Amniotic epithelial cell (primary cell): Measurements from ENCODE around the gene SPDYE1.
"Not testable (repeated sequence)": the region's sequence is repeated elsewhere in the genome, so short reads cannot be mapped to it uniquely, and the experiment has no call there.

ENCODE experiments used
- DNase-seq: peaks from one replicate; pipeline ENCODE4 v3.0.0-alpha.2; 2010; ENCODE audit warnings: low read depth

The SPDYE1 gene, protein sequence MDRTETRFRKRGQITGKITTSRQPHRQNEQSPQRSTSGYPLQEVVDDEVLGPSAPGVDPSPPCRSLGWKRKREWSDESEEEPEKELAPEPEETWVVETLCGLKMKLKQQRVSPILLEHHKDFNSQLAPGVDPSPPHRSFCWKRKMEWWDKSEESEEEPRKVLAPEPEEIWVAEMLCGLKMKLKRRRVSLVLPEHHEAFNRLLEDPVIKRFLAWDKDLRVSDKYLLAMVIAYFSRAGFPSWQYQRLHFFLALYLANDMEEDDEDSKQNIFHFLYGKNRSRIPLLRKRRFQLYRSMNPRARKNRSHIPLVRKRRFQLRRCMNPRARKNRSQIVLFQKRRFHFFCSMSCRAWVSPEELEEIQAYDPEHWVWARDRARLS

GRCh38 chr7:43997532-43997931, at the start of gene SPDYE1:
Gene SPDYE1, plus strand, starts transcription at chr7:43997897. Its CDS starts 2,053 bp downstream, at chr7:43999950.
- DNase-seq, result not testable (repeated sequence)

- DNase-seq, result no peak
Measured at GRCh38 chr7:43952028-43952427, 45.7 kb upstream of the SPDYE1 start.

GRCh38 chr7:43953071-43953470, 44.6 kb upstream of the SPDYE1 start:
- DNase-seq, result no peak

DNA sequence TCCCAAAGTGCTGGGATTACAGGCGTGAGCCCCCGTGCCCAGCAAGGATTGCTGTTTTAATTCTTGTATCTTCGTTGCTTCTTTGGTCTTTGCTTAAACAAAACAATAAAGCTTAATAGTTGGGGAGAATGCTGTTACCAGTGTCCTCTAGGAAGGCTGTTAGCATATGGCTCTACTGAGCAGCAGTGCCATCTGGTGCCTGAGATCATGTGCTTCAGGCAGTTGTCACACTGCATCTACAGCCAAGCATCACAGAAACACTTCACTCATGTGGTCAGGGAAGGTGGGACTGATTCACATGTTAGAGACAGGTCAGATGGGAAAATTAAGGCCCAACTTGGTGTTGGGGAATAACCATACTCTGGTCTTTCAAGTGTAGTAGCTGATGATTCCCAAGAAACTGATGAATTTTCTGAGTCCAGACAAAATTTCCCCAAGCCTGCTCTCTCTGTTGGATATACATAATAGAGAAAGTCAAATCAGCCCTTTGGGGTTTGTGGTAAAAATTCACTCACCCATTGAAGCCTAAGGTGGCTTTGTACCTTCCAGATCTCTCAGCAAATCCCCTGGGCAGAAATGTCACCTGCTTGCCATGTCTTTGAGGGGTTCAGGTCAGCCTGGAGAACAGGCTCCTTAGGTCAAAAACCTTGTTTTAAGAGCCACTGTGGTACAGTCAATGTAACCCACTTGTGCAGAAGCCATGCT, 43.0 kb upstream of the SPDYE1 start:
- DNase-seq, result peak; percentile 56

DNA sequence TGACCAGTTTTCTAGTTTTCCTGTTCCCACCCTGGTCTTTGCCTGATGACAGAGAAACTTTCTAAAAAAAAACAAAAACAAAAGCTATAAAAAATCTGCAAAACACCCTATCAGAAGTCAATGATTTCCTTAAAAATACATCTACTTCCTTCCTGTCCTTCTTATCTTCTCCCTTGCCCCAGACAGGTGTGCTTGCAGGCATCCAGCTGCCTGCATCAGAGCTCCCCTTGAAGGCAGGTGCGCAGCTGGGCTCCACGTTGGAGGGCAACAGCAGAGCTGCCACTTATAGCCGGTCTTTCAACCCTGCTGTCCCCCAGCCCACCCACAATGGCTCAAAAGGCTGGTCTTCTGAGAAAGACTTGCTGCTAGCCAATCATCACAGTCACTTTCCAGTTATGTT, 41.7 kb upstream of the SPDYE1 start:
- no peak for DNase-seq

GRCh38 chr7:43960933-43961332, 36.8 kb upstream of the SPDYE1 start:
- DNase-seq, result no peak

DNA sequence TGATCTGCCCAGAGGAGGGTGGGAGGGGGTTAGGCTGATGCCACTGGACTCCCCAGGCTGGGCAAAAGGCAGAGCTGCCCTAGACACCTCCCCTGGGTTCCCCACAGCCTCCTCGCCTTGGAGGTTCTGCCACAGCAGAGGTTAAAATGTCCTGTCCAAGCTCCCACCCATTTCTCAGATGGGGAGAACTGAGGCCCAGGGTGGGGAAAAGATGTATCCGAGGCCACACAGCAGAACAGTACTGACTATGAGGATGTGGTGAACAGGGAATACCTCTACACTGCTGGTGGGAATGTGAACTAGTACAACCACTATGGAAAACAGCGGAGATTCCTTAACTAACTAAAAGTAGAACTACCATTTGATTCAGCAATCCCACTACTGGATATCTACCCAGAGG, 31.3 kb upstream of the SPDYE1 start:
- DNase-seq, result not testable (repeated sequence)

- DNase-seq, result not testable (repeated sequence)
Measured at GRCh38 chr7:43968172-43969040, 29.3 kb upstream of the SPDYE1 start.

- DNase-seq, result not testable (repeated sequence)
Measured at GRCh38 chr7:43969586-43969985, 28.1 kb upstream of the SPDYE1 start.

DNA sequence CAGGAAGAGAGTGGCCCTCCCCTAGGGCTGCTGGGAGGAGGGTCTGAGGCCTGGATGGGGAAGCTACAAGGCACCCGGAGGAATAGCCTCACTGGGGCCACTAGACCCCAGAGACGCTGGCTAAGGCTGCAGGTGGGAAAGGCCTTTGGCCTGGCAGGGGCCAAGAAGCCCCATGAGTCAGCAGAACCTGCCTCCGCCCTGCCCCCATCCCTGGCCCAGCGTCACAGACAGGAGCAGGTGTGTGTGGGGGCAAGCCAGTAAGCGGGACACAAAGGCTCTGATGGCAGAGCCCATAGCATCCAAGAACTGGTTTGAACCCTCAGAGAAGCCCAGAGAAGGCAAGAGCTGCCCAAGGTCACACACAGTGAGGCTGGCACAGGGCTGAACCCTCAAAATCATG, 27.0 kb upstream of the SPDYE1 start:
- not testable (repeated sequence) for DNase-seq

DNA sequence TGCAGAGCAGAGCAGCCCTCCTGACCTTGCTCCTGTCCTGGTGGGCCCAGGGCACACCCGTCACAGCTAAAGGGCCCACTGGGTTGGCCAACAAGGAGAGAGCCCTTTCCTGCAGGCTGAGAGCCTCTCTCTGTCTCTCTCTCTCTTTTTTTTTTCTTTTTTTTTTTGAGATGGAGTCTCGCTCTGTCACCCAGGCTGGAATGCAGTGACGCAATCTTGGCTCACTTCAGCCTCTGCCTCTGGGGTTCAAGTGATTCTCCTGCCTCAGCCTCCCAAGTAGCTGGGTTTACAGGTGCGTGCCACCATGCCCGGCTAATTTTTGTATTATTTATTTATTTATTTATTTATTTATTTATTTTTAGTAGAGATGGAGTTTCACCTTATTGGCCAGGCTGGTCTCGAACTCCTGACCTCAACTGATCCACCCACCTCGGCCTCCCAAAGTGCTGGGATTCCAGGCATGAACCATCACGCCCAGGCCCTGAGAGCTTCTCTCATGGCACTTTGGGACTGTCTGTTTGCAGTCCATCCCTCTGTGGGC, 23.6 kb upstream of the SPDYE1 start:
- DNase-seq, result not testable (repeated sequence)

- DNase-seq, result not testable (repeated sequence)
Measured at GRCh38 chr7:43974725-43975482, 22.8 kb upstream of the SPDYE1 start.

- no peak for DNase-seq
Measured at GRCh38 chr7:43977525-43977924, 20.2 kb upstream of the SPDYE1 start.

GRCh38 chr7:43978102-43978501, 19.6 kb upstream of the SPDYE1 start:
- DNase-seq, result not testable (repeated sequence)

- DNase-seq, result not testable (repeated sequence)
Measured at GRCh38 chr7:43982848-43983247, 14.8 kb upstream of the SPDYE1 start.

- not testable (repeated sequence) for DNase-seq
Measured at GRCh38 chr7:43983736-43984135, 14.0 kb upstream of the SPDYE1 start.

- peak; percentile 57 for DNase-seq
Measured at GRCh38 chr7:43985904-43986864, 11.5 kb upstream of the SPDYE1 start.

DNA sequence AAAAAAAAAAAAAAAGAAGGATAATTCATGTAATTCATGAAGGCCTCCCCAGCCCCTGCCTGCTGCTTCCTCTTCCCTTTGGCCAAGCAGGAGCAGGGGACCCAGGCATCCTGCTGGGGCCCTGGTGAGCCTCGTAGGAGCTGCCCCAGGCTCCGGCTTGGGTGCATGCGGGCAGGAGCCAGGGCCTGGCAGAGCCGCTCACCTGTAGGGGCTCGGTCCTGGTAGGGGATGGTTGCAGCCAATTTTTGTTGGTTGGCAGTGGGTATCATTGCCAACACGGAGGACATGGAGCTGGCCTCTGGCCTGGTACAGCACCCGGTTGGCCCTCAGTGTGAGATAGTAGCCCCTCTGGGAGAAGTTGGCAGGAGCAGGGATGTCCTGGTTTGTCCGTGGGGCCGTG, 10.2 kb upstream of the SPDYE1 start:
- DNase-seq, result not testable (repeated sequence)

DNA sequence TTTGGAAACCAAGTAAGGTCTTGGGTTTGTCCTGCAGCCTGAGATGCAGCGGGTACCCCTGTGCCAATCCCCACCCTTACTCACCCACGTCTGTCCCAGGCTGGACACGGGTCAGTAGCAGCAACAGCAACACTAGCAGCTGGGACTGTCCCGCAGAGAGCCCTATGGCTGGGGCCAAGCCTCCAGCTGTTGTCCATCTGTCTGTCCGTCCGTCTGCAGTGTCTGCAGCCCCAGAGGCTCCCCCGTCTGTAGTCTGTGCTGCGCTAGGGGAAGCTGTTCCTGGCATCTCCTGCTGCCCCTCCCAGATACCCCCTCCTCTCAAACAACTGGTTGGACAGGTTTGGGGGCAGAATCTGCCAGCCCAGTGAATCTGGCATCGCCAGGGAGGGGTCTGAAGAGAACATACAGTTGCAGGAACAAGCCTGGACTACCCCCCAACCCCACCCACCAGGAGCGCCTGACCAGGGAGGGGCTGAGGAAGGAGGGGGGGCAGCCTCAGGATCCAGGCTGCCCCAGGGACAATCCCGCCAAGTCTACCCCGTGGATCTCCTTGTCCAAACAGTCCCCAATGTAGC, 7.6 kb upstream of the SPDYE1 start:
- not testable (repeated sequence) for DNase-seq

GRCh38 chr7:43990829-43991228, 6.9 kb upstream of the SPDYE1 start:
- DNase-seq, result not testable (repeated sequence)
